ENCODE data around the gene TENM4.

- no peak for TF ChIP-seq CTCF (IDR thresholded peaks at IDR 0.05)
- TF ChIP-seq EZH2 (IDR thresholded peaks at IDR 0.05) = no peak
- no peak for TF ChIP-seq EZH2phosphoT487 (IDR thresholded peaks at IDR 0.05)
These were observed 407.0 kb downstream of the TENM4 start for GRCh38 chr11:79033833-79034232.

All from neural progenitor cell (in vitro differentiated cells).